Adrenal gland (tissue), 12 donors: ENCODE data around the gene IMPDH1. TPM values are rescaled to one million over a fixed set of nuclear protein-coding genes. Genes with fewer than 3 reads are reported as not detected.

Experiments used
- DNase-seq, 7 donors: peaks; one replicate each; pipeline ENCODE4 v3.0.0-alpha.2; 2019 to 2020
- H3K27ac ChIP-seq, 5 donors: fragments of 200-600 bp; sonication (generic) in 4 of 5; 1 replicate in 3 of 5; 2 replicates in 2 of 5; pipeline versions ENCODE4 v1.5.1 to v1.8.0; 2016 to 2020; ENCODE audit warnings: mild to moderate bottlenecking in 1 of 5
- H3K27me3 ChIP-seq: fragments of 200-600 bp; 2 replicates; pipeline ENCODE4 v1.8.0; 2021
- H3K36me3 ChIP-seq, 2 donors: fragments of 200-600 bp; replicated peaks in 1 of 2; 1 replicate in 1 of 2; 2 replicates in 1 of 2; pipeline versions ENCODE4 v1.5.1 to v1.8.0; 2018 to 2022
- H3K4me1 ChIP-seq, 2 donors: fragments of 200-600 bp; replicated peaks in 1 of 2; 1 replicate in 1 of 2; 2 replicates in 1 of 2; pipeline versions ENCODE4 v1.5.1 to v1.8.0; 2018 to 2021
- H3K4me3 ChIP-seq, 4 donors: fragments of 200-600 bp; sonication (generic) in 3 of 4; one replicate each; pipeline ENCODE4 v1.5.1; 2016 to 2018
- H3K9me3 ChIP-seq, 3 donors: fragments of 200-600 bp; sonication (generic) in 1 of 3; replicated peaks in 1 of 3; 1 replicate in 2 of 3; 2 replicates in 1 of 3; pipeline versions ENCODE4 v1.5.1 to v1.8.0; 2016 to 2021
- CTCF ChIP-seq, 6 experiments: fragments of 450-650 bp in 4 of 6; fragments of 200-600 bp in 2 of 6; sonication (generic) in 1 of 6; IDR thresholded peaks; 1 replicate in 5 of 6; 2 replicates in 1 of 6; pipeline versions ENCODE4 v1.5.1 to v1.8.0; 2016 to 2021; ENCODE audit warnings: antibody characterized with exemption in 6 of 6, mild to moderate bottlenecking in 2 of 6, moderate library complexity in 1 of 6
- POLR2A ChIP-seq, 2 donors: fragments of 450-650 bp; IDR thresholded peaks; one replicate each; pipeline ENCODE4 v1.6.1; 2017; ENCODE audit warnings: antibody characterized with exemption in 2 of 2, mild to moderate bottlenecking in 2 of 2, moderate library complexity in 1 of 2
- WGBS, 4 donors: extraction: QIAGEN DNeasy Blood & Tissue Kit in 2 of 4; methylation state at CpG; one replicate each; pipeline versions ENCODE4 v1.1.5 to v1.1.7; 2013 to 2017; 5-methylcytosine and 5-hydroxymethylcytosine counted together
- intact Hi-C, 2 donors: fragments of 100-400 bp; cut with DNase I; formaldehyde crosslinking; loops; one replicate each; pipeline versions ENCODE4 v1.14.1 to v1.15.0; 2022 to 2023
- polyA plus RNA-seq, 3 donors: library from polyadenylated mRNA; stranded (reverse); fragments of 200-250 nt in 2 of 3; fragments of 350-450 nt in 1 of 3; fragmentation: Illumina TruSeq in 1 of 3; extraction: RNeasy Lipid Tissue Mini Kit (QIAGEN cat#74804) in 1 of 3; gene quantifications; one replicate each; pipeline ENCODE4 v1.2.3, GENCODE V29; 2013 to 2014
- total RNA-seq, 9 donors: library from RNA; depleted of rRNA in 4 of 9; stranded (reverse); fragments of >200 nt in 4 of 9; fragments of 120-200 nt in 1 of 9; fragmentation: NEBNext Ultra II Directional in 1 of 9; extraction: Animal tissue kit (Norgen Biotek cat#: 25700) in 1 of 9; gene quantifications; one replicate each; pipeline versions ENCODE4 v1.1.0 to v1.2.4, GENCODE V29; 2013 to 2023
- donor health status: healthy with polysubstance abuse.
- donor health status: Bipolar disorder and iron deficiency.
- donor health status: DM: yes; HTN: yes; CAD: no.
- donor health status: DM: no; HTN: no; CAD: no.
- donor health status: DM: no; HTN: no; CAD: no.
- donor health status: DM: yes; HTN: yes; CAD: no.

IMPDH1 gene
- total and polyA plus RNA-seq, 12 donors: 11.8 to 52.4 (median 32.4) TPM

DNA sequence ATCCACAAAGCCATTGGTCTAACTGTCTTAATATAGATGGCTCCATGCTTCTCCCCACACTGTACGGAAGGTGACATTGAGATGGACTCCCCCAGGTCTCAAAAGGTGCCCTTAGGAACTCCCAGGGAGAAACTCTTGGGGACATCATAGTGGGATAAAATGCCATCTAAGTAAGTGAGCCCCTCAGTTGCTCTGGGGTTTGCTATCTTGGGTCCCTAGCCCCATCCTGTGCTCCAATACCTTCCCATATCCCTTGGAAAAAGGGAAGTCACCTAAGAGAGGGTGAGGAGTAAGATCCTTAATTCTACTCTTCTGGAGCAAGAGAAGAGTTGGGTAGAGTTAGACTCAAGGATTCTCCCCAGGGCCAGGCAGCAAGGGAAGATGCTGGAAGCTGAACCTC, 56.2 kb downstream of the IMPDH1 start:
- Histone ChIP-seq H3K36me3 (no peaks in the 10 kb centered on the region), H3K4me1 (peaks cover 0 to 10% of the 10 kb centered on the region in 2 donors), H3K27ac (no peak overlapping the region), H3K27me3 (peaks cover 20% of the 10 kb centered on the region), H3K9me3 (no peaks in the 10 kb centered on the region), H3K4me3 (no peak overlapping the region)
- TF ChIP-seq CTCF (IDR thresholded peaks at IDR 0.05) (no peak), POLR2A (IDR thresholded peaks at IDR 0.05) (no peak)
- WGBS, 4 donors: 75 to 100% (median 92%) methylated on average over 1 of the region's 1 CpG
- intact Hi-C loops: no loop called here
- no peak for DNase-seq

DNA sequence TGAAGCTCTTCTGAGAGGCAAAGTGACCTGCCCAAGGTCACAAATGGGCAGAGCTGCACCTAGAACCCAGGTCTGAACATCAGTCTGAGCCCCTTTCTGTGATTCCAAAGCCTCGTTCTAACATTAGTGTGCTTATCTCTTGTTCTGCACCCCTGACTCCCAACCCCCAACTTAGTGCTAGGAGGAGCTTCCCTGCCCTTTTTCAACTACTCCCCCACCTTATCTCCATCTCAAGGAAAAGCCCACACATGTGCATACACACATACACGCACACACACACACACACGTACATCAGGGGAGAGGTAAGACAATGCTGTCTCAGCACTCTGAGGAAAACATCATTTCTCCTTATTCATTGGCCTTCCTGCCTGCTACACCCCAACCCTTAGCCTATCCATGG, 56.6 kb downstream of the IMPDH1 start:
- no peak overlapping the region for H3K27ac ChIP-seq
- H3K4me3 ChIP-seq: no peak overlapping the region
- TF ChIP-seq POLR2A (IDR thresholded peaks at IDR 0.05) (no peak), CTCF (IDR thresholded peaks at IDR 0.05) (no peak)
- H3K27me3 ChIP-seq: peaks cover 20% of the 10 kb centered on the region
- no peak for DNase-seq
- 61 to 87% (median 77%) methylated on average over 3 of the region's 3 CpGs for WGBS, 4 donors
- intact Hi-C loops: no loop called here
- no peaks in the 10 kb centered on the region for H3K9me3 ChIP-seq
- peaks cover 0 to 10% of the 10 kb centered on the region in 2 donors for H3K4me1 ChIP-seq
- no peaks in the 10 kb centered on the region for H3K36me3 ChIP-seq

DNA sequence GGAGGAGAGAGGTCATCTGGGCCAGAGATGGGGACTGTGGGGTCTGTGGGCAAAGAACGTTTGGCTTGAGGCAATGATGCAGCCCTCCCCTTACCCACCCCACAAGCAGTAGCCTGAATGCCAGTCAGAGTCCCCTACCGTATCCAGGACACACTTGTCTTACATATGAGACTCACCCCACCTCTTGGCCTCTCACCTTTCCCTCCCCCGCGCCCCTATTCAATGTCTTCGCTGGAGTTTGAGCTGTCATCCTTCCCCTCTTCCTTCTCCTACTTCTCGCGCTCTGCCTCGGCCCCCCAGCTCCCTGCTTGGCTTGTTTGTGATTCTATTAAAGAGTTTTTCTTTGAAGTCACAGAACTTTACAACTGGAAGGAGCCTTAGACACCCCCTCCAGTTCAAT, 57.1 kb downstream of the IMPDH1 start:
- H3K36me3 ChIP-seq: no peaks in the 10 kb centered on the region
- H3K9me3 ChIP-seq: no peaks in the 10 kb centered on the region
- H3K27ac ChIP-seq: no peak overlapping the region
- intact Hi-C loops: no loop called here
- WGBS, 4 donors: 57 to 81% (median 59%) methylated on average over 8 of the region's 8 CpGs
- DNase-seq: no peak
- peaks cover 20% of the 10 kb centered on the region for H3K27me3 ChIP-seq
- peaks cover 0 to 10% of the 10 kb centered on the region in 2 donors for H3K4me1 ChIP-seq
- no peak overlapping the region for H3K4me3 ChIP-seq
- no peak for TF ChIP-seq CTCF (IDR thresholded peaks at IDR 0.05)
- no peak for TF ChIP-seq POLR2A (IDR thresholded peaks at IDR 0.05)

- peak; percentile 55 to 78 (median 73) for DNase-seq
- WGBS, 4 donors: 5 to 11% methylated on average over 30 to 34 of the region's 34 CpGs; no CpG with 5 or more reads in 2 of the 4 donors
- Histone ChIP-seq H3K27me3 (peaks cover 20% of the 10 kb centered on the region), H3K9me3 (no peaks in the 10 kb centered on the region), H3K4me3 (peak overlapping the region in 1 of 4 donors; percentile 41), H3K27ac (no peak overlapping the region), H3K4me1 (peaks cover 0 to 10% of the 10 kb centered on the region in 2 donors), H3K36me3 (no peaks in the 10 kb centered on the region)
- TF ChIP-seq CTCF (IDR thresholded peaks at IDR 0.05): peak; percentile 26 to 75 (median 50)
- no peak for TF ChIP-seq POLR2A (IDR thresholded peaks at IDR 0.05)
- intact Hi-C loops: no loop called here
Measured at GRCh38 chr7:128352153-128352537, 57.6 kb downstream of the IMPDH1 start.
